AG04449 (cell line): ENCODE measurements around the gene MICALL2.

Source experiments
- CTCF ChIA-PET: fragments of 350-600 bp; formaldehyde crosslinking; extraction: SDS; loops from one replicate; lab custom pipeline; 2021; ENCODE audit warnings: antibody characterized with exemption; lab: Yijun Ruan, JAX
- POLR2A ChIA-PET: fragments of 400-600, 350-600 bp; formaldehyde crosslinking; extraction: SDS; loops from one replicate; lab custom pipeline; 2020; ENCODE audit warnings: antibody characterized with exemption, inconsistent platforms; lab: Yijun Ruan, JAX
- DNase-seq: peaks from one replicate; pipeline ENCODE4 v3.0.0-alpha.2; 2010; ENCODE audit warnings: low read depth, low spot score
- H3K4me3 ChIP-seq: 2 replicates; pipeline ENCODE4 v1.5.1; 2011; ENCODE audit warnings: low read depth, mild to moderate bottlenecking, control low read depth, low read length
- CTCF ChIP-seq: IDR thresholded peaks from one replicate; pipeline ENCODE4 v1.5.1; 2011; ENCODE audit warnings: mild to moderate bottlenecking, moderate library complexity, low read length, control low read depth, inconsistent platforms; ENCODE audit not compliant: insufficient read depth; ENCODE audit errors: missing control alignments

MICALL2 gene

GRCh38 chr7:1455955-1456354 lies 3.3 kb downstream of the MICALL2 start:
- CTCF ChIA-PET, result interaction anchor here (2.9 to 3.4 kb wide), 2 partner anchors 19 to 24 kb away, joined by 16 to 20 read pairs; no protein-coding TSS in a partner anchor
- TF ChIP-seq CTCF, result no peak
- no peak overlapping the region for H3K4me3 ChIP-seq
- POLR2A ChIA-PET, result no interaction called here
- DNase-seq, result no peak

GRCh38 chr7:1455241-1455939 lies 3.9 kb downstream of the MICALL2 start:
- POLR2A ChIA-PET, result no interaction called here
- no peak for DNase-seq
- CTCF ChIA-PET, result interaction anchor here (0.9 to 3.4 kb wide), 2 partner anchors 19 to 23 kb away, joined by 4 to 20 read pairs; no protein-coding TSS in a partner anchor
- no peak overlapping the region for H3K4me3 ChIP-seq
- no peak for TF ChIP-seq CTCF

- ChIA-PET POLR2A (no interaction called here), CTCF (interaction anchor here (0.7 to 0.9 kb wide), 2 partner anchors 22 kb away, joined by 3 to 4 read pairs; no protein-coding TSS in a partner anchor)
- TF ChIP-seq CTCF, result no peak
- no peak for DNase-seq
- H3K4me3 ChIP-seq, result no peak overlapping the region
Measured at GRCh38 chr7:1454542-1454941, 4.7 kb downstream of the MICALL2 start.

GRCh38 chr7:1452205-1452604 lies 7.1 kb downstream of the MICALL2 start:
- no peak for TF ChIP-seq CTCF
- DNase-seq, result no peak
- ChIA-PET POLR2A (interaction anchor here (0.7 kb wide), 1 partner anchor 225 kb away, joined by 4 read pairs; no protein-coding TSS in a partner anchor), CTCF (interaction anchor here (1.3 to 1.4 kb wide), 2 partner anchors 9 to 53 kb away, joined by 3 read pairs; no protein-coding TSS in a partner anchor)
- no peak overlapping the region for H3K4me3 ChIP-seq

- DNase-seq, result no peak
- no peak for TF ChIP-seq CTCF
- H3K4me3 ChIP-seq, result no peak overlapping the region
- ChIA-PET CTCF (interaction anchor here (2.7 kb wide), 1 partner anchor 18 kb away, joined by 11 read pairs; no protein-coding TSS in a partner anchor), POLR2A (no interaction called here)
Measured at GRCh38 chr7:1450987-1451386, 8.3 kb downstream of the MICALL2 start.

GRCh38 chr7:1450431-1450830 lies 8.8 kb downstream of the MICALL2 start:
- no peak overlapping the region for H3K4me3 ChIP-seq
- no peak for DNase-seq
- no peak for TF ChIP-seq CTCF
- ChIA-PET POLR2A (no interaction called here), CTCF (interaction anchor here (1.8 to 2.7 kb wide), 2 partner anchors 18 to 24 kb away, joined by 8 to 11 read pairs; no protein-coding TSS in a partner anchor)
